DOHH2 (cell line): ENCODE measurements around the gene OGFOD3.

Experiments
- H3F3A ChIP-seq: fragments of 200-600 bp; sonication (generic), shearing (Covaris generic); 2 replicates; pipeline ENCODE4 v1.6.0; 2016; ENCODE audit warnings: antibody characterized with exemption, mild to moderate bottlenecking; ENCODE audit not compliant: control insufficient read depth, insufficient read depth
- H3K27ac ChIP-seq: fragments of 200-600 bp; sonication (generic); 2 replicates; pipeline ENCODE4 v1.5.1; 2014; ENCODE audit warnings: low read depth, mild to moderate bottlenecking, low read length, moderate library complexity
- H3K27me3 ChIP-seq: fragments of 200-600 bp; sonication (generic); 2 replicates; pipeline ENCODE4 v1.6.1; 2014; ENCODE audit warnings: mild to moderate bottlenecking, low read length, mixed read lengths; ENCODE audit not compliant: control insufficient read depth
- H3K36me3 ChIP-seq: fragments of 200-600 bp; sonication (generic); 2 replicates; pipeline ENCODE4 v1.6.1; 2014; ENCODE audit warnings: mild to moderate bottlenecking, low read length, moderate library complexity, mixed read lengths; ENCODE audit not compliant: control insufficient read depth
- H3K4me1 ChIP-seq: fragments of 200-600 bp; sonication (generic); 2 replicates; pipeline ENCODE4 v1.6.1; 2014; ENCODE audit warnings: mild to moderate bottlenecking, low read length, mixed read lengths; ENCODE audit not compliant: control insufficient read depth
- H3K4me2 ChIP-seq: fragments of 200-600 bp; sonication (generic); 2 replicates; pipeline ENCODE4 v1.6.0; 2014; ENCODE audit warnings: mild to moderate bottlenecking, low read length, moderate library complexity
- H3K4me3 ChIP-seq: fragments of 200-600 bp; sonication (generic); 2 replicates; pipeline ENCODE4 v1.5.1; 2014; ENCODE audit warnings: mild to moderate bottlenecking, low read length, mixed read lengths
- H3K79me2 ChIP-seq: fragments of 200-600 bp; sonication (generic); 2 replicates; pipeline ENCODE4 v1.6.1; 2014; ENCODE audit warnings: mild to moderate bottlenecking, low read length, mixed read lengths; ENCODE audit not compliant: control insufficient read depth
- H3K9me2 ChIP-seq: fragments of 200-600 bp; sonication (generic); replicated peaks from 2 replicates; pipeline ENCODE4 v1.6.1; 2014; ENCODE audit warnings: mild to moderate bottlenecking, low read length, mixed read lengths; ENCODE audit not compliant: control insufficient read depth
- H3K9me3 ChIP-seq: fragments of 200-600 bp; sonication (generic); 2 replicates; pipeline ENCODE4 v1.6.1; 2014; ENCODE audit warnings: antibody characterized with exemption, low read length, mixed read lengths; ENCODE audit not compliant: control insufficient read depth, insufficient read depth
- H4K20me1 ChIP-seq: fragments of 200-600 bp; sonication (generic); 2 replicates; pipeline ENCODE4 v1.6.0; 2014; ENCODE audit warnings: low read depth, mild to moderate bottlenecking, antibody characterized with exemption, low read length, moderate library complexity; ENCODE audit not compliant: control insufficient read depth, insufficient read depth
- CTCF ChIP-seq: fragments of 200-600 bp; sonication (generic); IDR thresholded peaks from one replicate; pipeline ENCODE4 v1.5.1; 2014; ENCODE audit warnings: antibody characterized with exemption, mild to moderate bottlenecking, low read depth, low read length; ENCODE audit not compliant: poor library complexity, severe bottlenecking
- EZH2phosphoT487 ChIP-seq: fragments of 200-600 bp; sonication (generic); IDR thresholded peaks from 2 replicates; pipeline ENCODE4 v1.6.1; 2017; ENCODE audit warnings: borderline replicate concordance, mild to moderate bottlenecking, antibody characterized with exemption, low read length, moderate library complexity, mixed read lengths

The OGFOD3 gene

DNA sequence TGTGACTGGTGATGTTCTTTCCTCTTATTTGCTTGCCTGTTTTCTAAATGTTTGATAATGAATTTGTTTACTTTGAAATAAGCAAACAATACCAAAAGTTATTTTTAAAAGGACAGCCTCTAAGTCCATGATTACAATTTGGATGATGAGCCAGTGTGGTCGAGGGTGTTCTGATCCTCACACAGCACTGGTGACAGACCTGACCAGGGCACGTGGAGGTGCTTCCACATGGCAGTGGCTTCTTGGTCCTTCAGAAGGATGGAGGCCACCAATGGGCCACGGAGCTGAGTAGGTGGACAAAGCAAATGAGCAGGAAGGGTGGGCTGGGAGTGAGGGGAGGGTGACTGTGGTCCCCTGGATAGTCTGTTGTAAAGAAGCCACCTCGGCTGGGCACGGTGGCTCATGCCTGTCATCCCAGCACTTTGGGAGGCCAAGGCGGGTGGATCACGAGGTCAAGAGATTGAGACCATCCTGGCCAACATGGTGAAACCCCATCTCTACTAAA, 63.5 kb downstream of the OGFOD3 start:
- Histone ChIP-seq H3F3A (peaks cover 14% of the 10 kb centered on the region), H3K9me2 (no peaks in the 10 kb centered on the region)

DNA sequence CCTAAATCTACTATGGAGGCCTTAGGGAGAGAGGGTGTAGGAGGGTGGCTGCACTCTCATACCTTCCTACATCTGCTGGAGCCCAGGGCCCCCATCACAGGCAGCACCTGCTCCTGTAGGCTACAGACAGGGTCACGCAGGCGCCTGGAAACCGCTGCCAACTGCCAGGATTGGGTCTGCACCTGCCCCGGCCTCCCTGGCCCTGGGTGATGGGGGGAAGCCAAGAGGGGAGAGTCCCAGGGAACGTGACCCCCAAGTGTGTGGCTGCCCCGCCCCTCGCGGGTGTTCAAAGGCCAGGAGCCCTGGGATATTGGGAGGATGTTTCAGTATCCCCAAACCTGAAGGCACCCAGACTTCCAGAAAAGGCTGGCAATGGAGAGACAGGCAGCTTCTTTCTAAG, 64.9 kb downstream of the OGFOD3 start:
- no peaks in the 10 kb centered on the region for H4K20me1 ChIP-seq
- no peaks in the 10 kb centered on the region for H3K9me2 ChIP-seq
- no peaks in the 10 kb centered on the region for H3K27me3 ChIP-seq
- H3F3A ChIP-seq: peaks cover 11% of the 10 kb centered on the region
- H3K27ac ChIP-seq: no peak overlapping the region
- no peaks in the 10 kb centered on the region for H3K79me2 ChIP-seq
- H3K36me3 ChIP-seq: no peaks in the 10 kb centered on the region
- TF ChIP-seq EZH2phosphoT487: no peak
- no peak for TF ChIP-seq CTCF
- no peak overlapping the region for H3K4me2 ChIP-seq
- H3K4me1 ChIP-seq: peaks cover 34% of the 10 kb centered on the region
- no peaks in the 10 kb centered on the region for H3K9me3 ChIP-seq
- no peak overlapping the region for H3K4me3 ChIP-seq

More for the DNA sequence above, 63.5 kb downstream of the OGFOD3 start:
- Histone ChIP-seq H3K79me2 (no peaks in the 10 kb centered on the region), H4K20me1 (no peaks in the 10 kb centered on the region), H3K4me3 (no peak overlapping the region), H3K27ac (no peak overlapping the region), H3K4me2 (no peak overlapping the region), H3K9me3 (peaks cover 3% of the 10 kb centered on the region; the same call in 1 of the 2 replicates), H3K4me1 (peaks cover 37% of the 10 kb centered on the region), H3K27me3 (no peaks in the 10 kb centered on the region), H3K36me3 (no peaks in the 10 kb centered on the region)
- TF ChIP-seq CTCF: no peak
- no peak for TF ChIP-seq EZH2phosphoT487

DNA sequence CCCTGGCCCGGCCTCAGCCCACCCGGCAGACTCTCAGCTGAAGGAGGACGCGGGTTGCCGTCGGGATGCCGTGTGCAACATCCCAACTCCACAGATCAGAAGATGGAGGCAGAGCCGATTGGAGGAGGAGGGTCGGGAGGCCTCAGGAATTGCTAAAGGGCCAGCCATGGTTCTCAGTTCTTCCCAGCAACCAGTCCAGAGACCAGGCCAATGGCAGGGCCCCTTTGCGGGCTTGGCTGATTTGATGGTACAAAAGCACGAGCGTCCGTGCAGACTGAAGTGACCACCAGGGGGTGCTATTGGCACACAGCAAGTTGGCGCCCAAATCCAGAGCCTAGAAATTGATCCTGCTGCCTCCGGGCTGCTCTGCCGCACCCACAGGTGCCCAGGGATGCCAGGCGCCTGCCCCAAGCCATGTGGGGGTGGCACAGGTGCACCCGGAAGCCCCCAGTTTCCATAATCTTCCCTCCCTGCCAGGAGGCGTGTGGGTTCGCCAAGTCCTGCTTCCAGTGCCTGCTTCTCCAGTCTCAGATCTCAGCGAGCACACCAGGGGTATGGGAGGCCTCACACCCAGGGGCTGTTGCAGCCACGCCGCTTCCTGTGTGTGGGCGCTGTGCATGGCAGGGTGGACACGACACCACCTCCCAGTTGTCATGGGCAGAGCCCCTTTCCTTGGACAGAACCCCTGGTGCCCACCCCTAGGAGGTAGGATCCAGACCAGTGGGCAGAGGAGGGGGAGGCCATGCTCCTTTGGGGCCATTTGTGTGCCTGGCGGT, 66.5 kb downstream of the OGFOD3 start:
- no peaks in the 10 kb centered on the region for H3K9me3 ChIP-seq
- peak overlapping the region; percentile 58 for H3K4me3 ChIP-seq
- H3K79me2 ChIP-seq: no peaks in the 10 kb centered on the region
- H3K27me3 ChIP-seq: no peaks in the 10 kb centered on the region
- peak overlapping the region; percentile 88 for H3K27ac ChIP-seq
- H3K36me3 ChIP-seq: no peaks in the 10 kb centered on the region
- H3F3A ChIP-seq: peaks cover 7% of the 10 kb centered on the region
- peak overlapping the region; percentile 71 for H3K4me2 ChIP-seq
- H3K4me1 ChIP-seq: peaks cover 31% of the 10 kb centered on the region
- TF ChIP-seq CTCF: peak; percentile 94
- TF ChIP-seq EZH2phosphoT487: no peak
- no peaks in the 10 kb centered on the region for H3K9me2 ChIP-seq
- H4K20me1 ChIP-seq: no peaks in the 10 kb centered on the region
